ENCODE data around the gene CEPT1.

CEPT1 gene

DNA sequence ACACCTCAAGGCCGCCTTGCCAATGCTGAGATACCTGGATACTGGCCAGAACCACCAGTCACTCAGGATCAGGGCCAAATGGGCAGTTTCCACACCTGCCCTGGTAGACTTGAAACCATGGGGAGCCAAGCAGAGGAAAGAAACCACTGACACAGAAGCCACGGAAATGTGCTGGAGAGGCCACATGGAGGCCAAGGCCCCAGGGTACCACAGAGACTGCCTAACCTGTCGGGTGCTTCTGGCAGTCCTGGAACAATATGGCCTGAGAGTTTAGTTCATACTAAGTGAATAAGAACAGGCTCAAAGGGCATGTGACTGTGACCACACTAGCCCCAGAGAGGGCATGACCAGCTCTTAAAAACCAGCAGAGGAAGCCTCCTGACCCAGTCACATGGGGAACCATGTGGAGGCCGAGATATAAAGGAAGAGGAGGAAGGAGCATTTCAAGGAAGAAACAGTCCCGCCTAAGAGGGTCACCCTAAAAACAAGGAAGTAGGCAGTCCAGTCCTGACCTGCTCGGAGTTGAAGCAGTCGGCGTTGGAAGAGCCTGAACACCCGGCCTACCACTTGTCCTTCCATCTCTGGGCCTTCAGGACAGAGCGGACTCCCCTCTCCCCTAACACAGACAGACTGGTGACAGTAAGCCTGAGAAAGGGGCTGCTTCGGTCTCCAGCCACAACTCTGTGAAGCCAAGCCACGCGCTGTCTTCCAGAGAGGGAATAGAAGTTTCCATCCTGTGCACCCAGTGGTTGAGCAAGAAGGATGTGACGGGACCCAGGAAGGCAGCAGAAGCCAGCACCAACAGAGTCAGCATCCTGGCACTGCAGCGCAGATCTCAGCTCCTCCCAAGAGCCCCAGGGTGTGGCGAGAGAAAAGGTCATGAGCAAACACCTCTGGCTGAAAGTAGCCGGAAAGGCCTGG, 60.1 kb downstream of the CEPT1 start, which contains the start of gene DENND2D:
Gene DENND2D (minus strand): TSS at position 766 of the 921 bp plus-strand sequence. CDS start 187 bp downstream, at position 579.
- no peak for TF ChIP-seq ZNF274 (IDR thresholded peaks at IDR 0.05; ENCODE audit: low read depth, low read length)
- TF ChIP-seq YY1 (IDR thresholded peaks at IDR 0.05; ENCODE audit: insufficient read depth, insufficient read length), result no peak
- TF ChIP-seq SUZ12 (IDR thresholded peaks at IDR 0.05; ENCODE audit: extremely low read depth, insufficient read depth, insufficient read length), result no peak
- DNase-seq (ENCODE audit: low read depth, low spot score), result no peak
- Histone ChIP-seq H3K9ac (ENCODE audit: insufficient read length, low read depth) (no peak within 1 kb of the TSS), H3K27me3 (ENCODE audit: insufficient read depth, insufficient read length) (no peaks in the 10 kb centered on the region), H3K36me3 (ENCODE audit: insufficient read depth, insufficient read length, low read length) (no peaks in the 10 kb centered on the region), H3K9me3 (ENCODE audit: insufficient read depth, low read length) (no peaks in the 10 kb centered on the region), H3K4me1 (ENCODE audit: insufficient read depth, insufficient read length) (no peaks in the 10 kb centered on the region), H3K4me3 (ENCODE audit: insufficient read length, low read depth) (no peak within 1 kb of the TSS)

DNA sequence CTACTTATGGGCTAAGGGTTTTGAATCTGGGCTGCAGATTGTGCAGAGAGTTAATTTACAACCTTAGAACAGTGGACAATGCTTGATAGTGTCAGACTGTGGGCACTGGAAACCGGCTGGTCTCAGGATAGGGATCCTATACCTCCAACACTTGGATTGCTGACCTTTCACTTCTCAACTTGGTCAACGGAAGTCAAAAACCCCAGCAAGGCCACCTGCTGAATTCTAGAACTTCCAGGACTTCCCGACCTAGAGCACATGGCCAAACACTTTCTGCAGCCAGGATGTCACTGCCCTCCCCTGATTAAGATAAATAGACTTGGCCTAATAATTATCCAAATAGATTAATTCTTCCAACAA, 60.8 kb downstream of the CEPT1 start:
- H3K4me3 ChIP-seq (ENCODE audit: insufficient read length, low read depth), result no peak overlapping the region
- no peaks in the 10 kb centered on the region for H3K9me3 ChIP-seq (ENCODE audit: insufficient read depth, low read length)
- H3K27me3 ChIP-seq (ENCODE audit: insufficient read depth, insufficient read length), result no peaks in the 10 kb centered on the region
- no peak overlapping the region for H3K9ac ChIP-seq (ENCODE audit: insufficient read length, low read depth)
- H3K36me3 ChIP-seq (ENCODE audit: insufficient read depth, insufficient read length, low read length), result no peaks in the 10 kb centered on the region
- TF ChIP-seq SUZ12 (IDR thresholded peaks at IDR 0.05; ENCODE audit: extremely low read depth, insufficient read depth, insufficient read length), result no peak
- no peak for TF ChIP-seq YY1 (IDR thresholded peaks at IDR 0.05; ENCODE audit: insufficient read depth, insufficient read length)
- no peak for DNase-seq (ENCODE audit: low read depth, low spot score)
- H3K4me1 ChIP-seq (ENCODE audit: insufficient read depth, insufficient read length), result no peaks in the 10 kb centered on the region

DNA sequence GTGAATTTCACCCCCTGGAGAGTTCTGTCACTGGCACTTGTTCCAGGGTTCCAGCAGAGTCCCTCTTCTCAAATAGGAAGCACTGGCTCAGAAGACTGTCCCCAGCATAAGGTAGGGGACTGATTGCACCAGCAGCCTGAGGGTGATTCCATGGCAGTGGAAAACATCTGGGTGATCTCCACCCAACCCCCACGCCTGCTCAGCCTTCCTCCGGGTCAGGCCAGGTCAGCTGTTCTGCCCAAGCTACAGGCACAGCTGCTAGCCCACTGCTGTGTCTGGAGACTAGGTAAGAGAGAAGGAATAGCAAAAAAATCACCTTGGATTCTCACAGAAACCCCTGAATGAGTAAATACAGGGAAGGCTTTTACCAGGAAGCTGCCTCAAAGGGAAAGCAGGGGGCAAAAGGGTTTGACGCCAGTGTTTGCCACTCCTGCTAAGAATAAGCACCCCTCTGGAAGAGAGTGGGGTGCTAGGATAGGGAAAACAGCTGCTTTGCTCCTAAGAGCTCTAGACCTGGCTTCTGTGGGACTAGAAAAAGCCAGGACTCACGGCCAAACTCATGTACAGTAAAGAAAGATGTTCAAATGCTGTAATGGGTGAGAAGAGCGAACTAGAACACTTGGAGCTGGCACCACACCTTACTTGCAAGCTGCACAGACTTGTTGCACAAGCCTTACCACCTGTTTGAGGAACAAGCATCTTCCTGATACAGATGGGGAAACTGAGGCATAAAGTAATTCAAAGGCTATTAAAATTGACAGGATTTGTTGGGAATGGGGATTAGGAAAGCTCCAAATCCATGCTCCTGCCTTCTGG, 61.5 kb downstream of the CEPT1 start:
- no peak overlapping the region for H3K9ac ChIP-seq (ENCODE audit: insufficient read length, low read depth)
- H3K9me3 ChIP-seq (ENCODE audit: insufficient read depth, low read length), result no peaks in the 10 kb centered on the region
- no peaks in the 10 kb centered on the region for H3K36me3 ChIP-seq (ENCODE audit: insufficient read depth, insufficient read length, low read length)
- no peak overlapping the region for H3K4me3 ChIP-seq (ENCODE audit: insufficient read length, low read depth)
- H3K27me3 ChIP-seq (ENCODE audit: insufficient read depth, insufficient read length), result no peaks in the 10 kb centered on the region
- TF ChIP-seq SUZ12 (IDR thresholded peaks at IDR 0.05; ENCODE audit: extremely low read depth, insufficient read depth, insufficient read length) (no peak), YY1 (IDR thresholded peaks at IDR 0.05; ENCODE audit: insufficient read depth, insufficient read length) (no peak), ZNF274 (IDR thresholded peaks at IDR 0.05; ENCODE audit: low read depth, low read length) (no peak)
- DNase-seq (ENCODE audit: low read depth, low spot score), result no peak
- H3K4me1 ChIP-seq (ENCODE audit: insufficient read depth, insufficient read length), result no peaks in the 10 kb centered on the region

DNA sequence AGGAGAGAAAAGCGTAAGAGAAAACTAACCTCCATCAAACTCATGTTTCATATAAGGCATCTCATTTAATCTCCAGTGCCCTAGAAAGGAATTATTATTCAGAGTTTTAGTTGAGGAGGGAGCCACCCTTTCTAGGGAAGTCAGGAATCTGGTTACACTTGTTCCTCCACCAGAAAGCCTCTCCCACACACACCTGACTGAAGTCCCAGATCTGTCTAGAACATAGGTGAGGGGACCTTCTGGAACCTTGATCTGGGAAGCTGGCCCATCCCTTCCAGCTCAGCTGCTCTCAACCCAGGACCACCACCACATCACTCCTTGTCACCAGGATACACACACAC, 62.3 kb downstream of the CEPT1 start:
- Histone ChIP-seq H3K27me3 (ENCODE audit: insufficient read depth, insufficient read length) (no peaks in the 10 kb centered on the region), H3K4me1 (ENCODE audit: insufficient read depth, insufficient read length) (no peaks in the 10 kb centered on the region), H3K36me3 (ENCODE audit: insufficient read depth, insufficient read length, low read length) (no peaks in the 10 kb centered on the region), H3K4me3 (ENCODE audit: insufficient read length, low read depth) (no peak overlapping the region), H3K9me3 (ENCODE audit: insufficient read depth, low read length) (no peaks in the 10 kb centered on the region), H3K9ac (ENCODE audit: insufficient read length, low read depth) (no peak overlapping the region)
- DNase-seq (ENCODE audit: low read depth, low spot score), result no peak
- TF ChIP-seq YY1 (IDR thresholded peaks at IDR 0.05; ENCODE audit: insufficient read depth, insufficient read length) (no peak), SUZ12 (IDR thresholded peaks at IDR 0.05; ENCODE audit: extremely low read depth, insufficient read depth, insufficient read length) (no peak), ZNF274 (IDR thresholded peaks at IDR 0.05; ENCODE audit: low read depth, low read length) (no peak)

DNA sequence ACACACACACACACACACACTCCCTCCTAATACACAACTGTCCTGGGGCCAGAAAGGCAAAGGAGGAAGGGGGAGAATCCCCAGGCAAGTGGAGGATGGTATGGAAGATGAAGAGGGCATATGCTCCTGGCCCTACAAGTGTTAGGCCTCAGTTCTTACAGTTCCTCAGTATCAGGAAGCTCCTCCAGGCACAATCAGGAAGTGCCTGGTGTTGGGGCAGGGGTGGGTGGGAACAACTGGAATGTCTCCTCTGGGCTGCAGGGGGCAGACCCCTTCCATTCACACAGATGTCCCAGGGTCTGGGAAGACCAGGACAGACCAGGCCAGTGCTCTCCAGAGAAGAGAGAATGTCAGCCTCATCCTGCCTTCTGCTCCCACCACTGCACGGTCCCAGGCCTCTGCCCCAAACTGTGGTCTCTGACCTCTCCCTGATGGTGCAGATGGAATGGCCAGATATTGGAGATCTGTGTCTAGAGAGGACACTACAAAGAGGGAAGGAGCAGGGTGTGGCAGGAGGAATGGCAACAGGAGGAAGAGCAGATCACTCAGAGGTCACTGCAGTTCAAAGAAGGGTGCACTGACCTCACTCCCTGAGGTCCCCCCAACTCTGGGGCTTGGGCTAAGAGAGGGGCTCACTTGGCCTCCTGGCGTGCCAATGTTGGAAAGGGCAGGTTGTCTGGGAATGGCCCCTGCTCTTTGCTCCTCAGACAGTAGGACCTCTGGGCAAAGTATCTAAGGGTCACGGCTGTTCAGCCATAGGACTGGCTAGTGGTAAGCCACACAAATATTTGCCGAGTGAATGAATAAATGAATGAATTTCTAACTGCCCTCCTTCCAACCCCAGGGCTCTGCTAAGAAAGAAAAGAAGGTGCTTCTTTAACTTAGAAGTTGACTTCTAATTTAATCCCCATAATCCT, 62.9 kb downstream of the CEPT1 start:
- Histone ChIP-seq H3K27me3 (ENCODE audit: insufficient read depth, insufficient read length) (no peaks in the 10 kb centered on the region), H3K4me1 (ENCODE audit: insufficient read depth, insufficient read length) (no peaks in the 10 kb centered on the region), H3K9ac (ENCODE audit: insufficient read length, low read depth) (no peak overlapping the region), H3K36me3 (ENCODE audit: insufficient read depth, insufficient read length, low read length) (no peaks in the 10 kb centered on the region), H3K9me3 (ENCODE audit: insufficient read depth, low read length) (no peaks in the 10 kb centered on the region), H3K4me3 (ENCODE audit: insufficient read length, low read depth) (no peak overlapping the region)
- TF ChIP-seq ZNF274 (IDR thresholded peaks at IDR 0.05; ENCODE audit: low read depth, low read length) (no peak), YY1 (IDR thresholded peaks at IDR 0.05; ENCODE audit: insufficient read depth, insufficient read length) (no peak), SUZ12 (IDR thresholded peaks at IDR 0.05; ENCODE audit: extremely low read depth, insufficient read depth, insufficient read length) (no peak)
- no peak for DNase-seq (ENCODE audit: low read depth, low spot score)

DNA sequence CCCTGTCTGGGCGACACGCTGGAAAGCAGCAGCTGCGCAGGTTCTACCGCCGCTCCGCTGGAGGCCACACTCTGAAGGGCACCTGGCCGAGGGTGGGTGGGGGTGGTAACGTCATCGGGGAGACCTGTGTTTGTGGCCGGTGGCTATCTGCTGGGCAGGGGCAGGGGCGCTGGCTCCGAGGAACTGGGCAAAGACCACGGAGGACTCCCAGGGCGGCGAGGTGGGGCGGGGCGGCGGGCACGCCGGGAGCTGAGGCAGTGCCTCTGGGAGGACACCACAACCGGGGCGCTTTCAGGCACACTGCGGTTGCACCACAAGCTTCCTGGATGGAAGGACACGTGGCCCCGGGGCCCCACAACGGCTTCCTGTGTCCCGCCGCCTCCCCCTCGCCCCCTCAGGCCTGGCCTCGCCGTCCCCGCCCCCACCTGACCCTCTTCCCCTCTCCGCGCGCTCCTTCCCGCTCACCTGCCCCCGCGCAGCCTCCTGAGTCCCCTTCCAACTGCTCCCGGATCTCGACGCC, 63.7 kb downstream of the CEPT1 start:
- Histone ChIP-seq H3K4me3 (ENCODE audit: insufficient read length, low read depth) (no peak overlapping the region), H3K9me3 (ENCODE audit: insufficient read depth, low read length) (no peaks in the 10 kb centered on the region), H3K4me1 (ENCODE audit: insufficient read depth, insufficient read length) (no peaks in the 10 kb centered on the region), H3K27me3 (ENCODE audit: insufficient read depth, insufficient read length) (no peaks in the 10 kb centered on the region), H3K9ac (ENCODE audit: insufficient read length, low read depth) (no peak overlapping the region), H3K36me3 (ENCODE audit: insufficient read depth, insufficient read length, low read length) (no peaks in the 10 kb centered on the region)
- no peak for DNase-seq (ENCODE audit: low read depth, low spot score)
- TF ChIP-seq ZNF274 (IDR thresholded peaks at IDR 0.05; ENCODE audit: low read depth, low read length), result no peak
- TF ChIP-seq SUZ12 (IDR thresholded peaks at IDR 0.05; ENCODE audit: extremely low read depth, insufficient read depth, insufficient read length), result no peak
- no peak for TF ChIP-seq YY1 (IDR thresholded peaks at IDR 0.05; ENCODE audit: insufficient read depth, insufficient read length)

Measured in NT2/D1 (cell line).